Natural killer cell (primary cell): ENCODE data around the gene AIRE. TPM values are rescaled to one million over a fixed set of nuclear protein-coding genes. Genes with fewer than 3 reads are reported as not detected.

Experiments
- ATAC-seq, 3 donors: fragments of 150-1000 bp in 2 of 3; fragments of 200-7000 bp in 1 of 3; cut with Tn5 transposase; 1 replicate in 1 of 3; 2 replicates in 2 of 3; pipeline ENCODE4 v1.10.0; 2021; ENCODE audit warnings: mild to moderate bottlenecking in 2 of 3, moderate library complexity in 2 of 3
- DNase-seq, 2 donors: peaks; one replicate each; pipeline versions ENCODE4 v3.0.0 to v3.0.0-alpha.2; 2013 to 2021; ENCODE audit warnings: mixed read lengths in 1 of 2
- H3K27ac ChIP-seq: one replicate; pipeline ENCODE4 v1.5.1; 2013; ENCODE audit warnings: mild to moderate bottlenecking, low read length
- H3K27me3 ChIP-seq: one replicate; pipeline ENCODE4 v1.6.1; 2013; ENCODE audit warnings: low read length; ENCODE audit not compliant: control insufficient read depth, insufficient read depth
- H3K36me3 ChIP-seq: one replicate; pipeline ENCODE4 v1.6.1; 2013; ENCODE audit warnings: low read length; ENCODE audit not compliant: control insufficient read depth, insufficient read depth
- H3K4me1 ChIP-seq: one replicate; pipeline ENCODE4 v1.6.1; 2013; ENCODE audit warnings: low read length; ENCODE audit not compliant: control insufficient read depth, insufficient read depth
- H3K4me3 ChIP-seq: one replicate; pipeline ENCODE4 v1.5.1; 2013; ENCODE audit warnings: low read length
- H3K9me3 ChIP-seq: one replicate; pipeline ENCODE4 v1.6.1; 2013; ENCODE audit warnings: low read length; ENCODE audit not compliant: control insufficient read depth, insufficient read depth
- H3K27ac Mint-ChIP-seq, 2 donors: one replicate each; pipeline ENCODE4 v1.8.0; 2022; ENCODE audit warnings: mild to moderate bottlenecking in 2 of 2, mixed read lengths in 2 of 2, moderate library complexity in 1 of 2
- H3K27me3 Mint-ChIP-seq, 2 donors: one replicate each; pipeline ENCODE4 v1.8.0; 2022; ENCODE audit warnings: low read depth in 2 of 2, mixed read lengths in 2 of 2
- H3K36me3 Mint-ChIP-seq: one replicate; pipeline ENCODE4 v1.8.0; 2022; ENCODE audit warnings: mixed read lengths
- H3K4me1 Mint-ChIP-seq, 2 donors: one replicate each; pipeline ENCODE4 v1.8.0; 2022; ENCODE audit warnings: mixed read lengths in 2 of 2
- H3K4me3 Mint-ChIP-seq: one replicate; pipeline ENCODE4 v1.8.0; 2022; ENCODE audit warnings: mild to moderate bottlenecking, moderate library complexity, mixed read lengths
- H3K9me3 Mint-ChIP-seq, 2 donors: one replicate each; pipeline ENCODE4 v1.8.0; 2022; ENCODE audit warnings: mixed read lengths in 2 of 2
- CTCF ChIP-seq: fragments of 200-600 bp; IDR thresholded peaks from one replicate; pipeline ENCODE4 v1.8.0; 2022; ENCODE audit warnings: antibody characterized with exemption
- WGBS: methylation state at CpG from one replicate; pipeline ENCODE4 v1.1.7; 2013; ENCODE audit warnings: missing lambda C conversion rate; ENCODE audit not compliant: insufficient coverage; 5-methylcytosine and 5-hydroxymethylcytosine counted together
- intact Hi-C: fragments of 100-400 bp; cut with micrococcal nuclease; formaldehyde crosslinking; loops from one replicate; pipeline ENCODE4 v1.14.2; 2022
- total RNA-seq, 4 donors: library from RNA; stranded (reverse); fragments of 120-200 nt in 1 of 4; gene quantifications; one replicate each; pipeline versions ENCODE4 v1.2.3 to v1.2.4, GENCODE V29; 2013 to 2022

The AIRE gene
- total RNA-seq, 3 donors from 2014 or later (not counting 1 experiment from before 2014, with no cell fraction given) = not detected

- Mint-ChIP-seq H3K36me3 (no peaks in the 10 kb centered on the region), H3K27ac (no peak overlapping the region), H3K4me1 (no peaks in the 10 kb centered on the region), H3K9me3 (no peaks in the 10 kb centered on the region), H3K4me3 (no peak overlapping the region), H3K27me3 (peaks cover 0 to 3% of the 10 kb centered on the region in 2 donors)
- ATAC-seq (no peak), DNase-seq (no peak)
- intact Hi-C loops = no loop called here
- Histone ChIP-seq H3K27me3 (no peaks in the 10 kb centered on the region), H3K36me3 (no peaks in the 10 kb centered on the region), H3K27ac (no peak overlapping the region), H3K4me3 (no peak overlapping the region), H3K9me3 (no peaks in the 10 kb centered on the region), H3K4me1 (no peaks in the 10 kb centered on the region)
- WGBS = 62% methylated on average over 29 of the region's 29 CpGs
- TF ChIP-seq CTCF = no peak
Measured at GRCh38 chr21:44253832-44254710, 31.6 kb upstream of the AIRE start.

DNA sequence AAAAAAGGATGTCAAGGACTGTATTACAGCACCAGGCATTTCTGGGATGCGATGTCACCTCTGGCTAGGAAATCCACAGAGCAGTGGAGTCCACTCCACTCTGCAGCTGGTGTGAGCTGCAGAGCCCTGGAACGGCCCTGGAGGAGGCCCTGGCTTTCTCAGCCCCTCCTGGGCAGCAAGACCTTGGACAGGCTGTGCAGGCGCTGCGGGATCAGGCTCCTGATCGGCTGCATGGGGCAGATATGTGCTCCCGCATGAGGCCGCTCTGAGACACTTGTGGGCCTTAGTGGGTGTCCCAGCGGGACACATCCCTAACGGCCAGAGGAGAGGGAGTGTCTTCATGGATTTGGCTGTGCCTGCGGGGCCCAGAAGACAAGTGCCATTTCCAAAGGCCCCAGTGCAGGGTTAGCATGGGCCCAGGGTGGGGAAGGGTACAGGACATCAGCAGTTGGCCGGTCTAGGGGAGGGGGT lies 30.1 kb upstream of the AIRE start:
- H3K27me3 ChIP-seq = no peaks in the 10 kb centered on the region
- no peaks in the 10 kb centered on the region for H3K4me1 Mint-ChIP-seq
- 91% methylated on average over 11 of the region's 11 CpGs for WGBS
- ATAC-seq (no peak), DNase-seq (no peak)
- no peak overlapping the region for H3K4me3 ChIP-seq
- H3K27ac Mint-ChIP-seq = no peak overlapping the region
- intact Hi-C loops = no loop called here
- no peaks in the 10 kb centered on the region for H3K4me1 ChIP-seq
- H3K4me3 Mint-ChIP-seq = no peak overlapping the region
- H3K9me3 ChIP-seq = no peaks in the 10 kb centered on the region
- no peak for TF ChIP-seq CTCF
- no peaks in the 10 kb centered on the region for H3K36me3 Mint-ChIP-seq
- H3K9me3 Mint-ChIP-seq = no peaks in the 10 kb centered on the region
- H3K27ac ChIP-seq = no peak overlapping the region
- H3K36me3 ChIP-seq = no peaks in the 10 kb centered on the region
- peaks cover 0 to 11% of the 10 kb centered on the region in 2 donors for H3K27me3 Mint-ChIP-seq

DNA sequence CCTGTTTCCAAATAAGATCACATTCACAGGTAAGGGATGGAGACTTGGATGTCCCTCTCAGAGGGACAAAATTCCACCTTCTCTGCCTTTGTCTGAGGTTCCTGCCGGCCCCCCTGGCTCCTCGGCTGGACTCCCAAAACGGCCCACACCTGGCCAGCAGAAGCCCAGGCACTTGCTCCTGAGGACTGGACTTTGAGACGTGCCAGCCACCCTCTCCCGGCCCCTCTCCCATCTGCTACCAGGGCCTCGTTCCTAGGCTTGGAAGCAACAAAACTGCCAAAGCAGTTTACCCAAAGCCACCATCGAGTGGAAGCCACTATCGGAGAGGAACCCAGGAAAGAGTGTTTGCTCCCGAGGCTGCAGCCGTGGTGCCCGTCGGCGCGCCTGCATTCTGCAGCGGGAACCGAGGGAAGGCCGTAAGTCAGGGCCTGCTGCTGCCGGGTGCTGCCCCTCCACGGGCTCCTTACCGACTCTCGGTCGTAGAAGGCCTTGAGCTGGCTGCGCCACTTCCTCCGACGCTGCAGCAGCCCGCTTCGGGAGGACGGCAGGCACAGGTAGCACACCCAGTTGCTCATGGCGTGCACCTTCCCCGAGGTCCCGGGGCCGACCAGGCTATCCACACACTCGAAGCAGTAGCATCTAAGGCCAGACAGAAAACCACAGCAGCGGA lies 27.5 kb upstream of the AIRE start:
- ATAC-seq = no peak
- no peak overlapping the region for H3K27ac Mint-ChIP-seq

More for the DNA sequence above, 27.5 kb upstream of the AIRE start:
- H3K4me1 Mint-ChIP-seq = no peaks in the 10 kb centered on the region
- no peaks in the 10 kb centered on the region for H3K36me3 Mint-ChIP-seq
- TF ChIP-seq CTCF = no peak
- no peak overlapping the region for H3K4me3 Mint-ChIP-seq
- no peaks in the 10 kb centered on the region for H3K27me3 ChIP-seq
- H3K27ac ChIP-seq = no peak overlapping the region
- H3K4me1 ChIP-seq = no peaks in the 10 kb centered on the region
- peaks cover 0 to 11% of the 10 kb centered on the region in 2 donors for H3K27me3 Mint-ChIP-seq
- intact Hi-C loops = no loop called here
- H3K36me3 ChIP-seq = no peaks in the 10 kb centered on the region
- DNase-seq = no peak
- 91% methylated on average over 34 of the region's 34 CpGs for WGBS
- no peak overlapping the region for H3K4me3 ChIP-seq
- H3K9me3 Mint-ChIP-seq = no peaks in the 10 kb centered on the region
- H3K9me3 ChIP-seq = no peaks in the 10 kb centered on the region
